ENCODE measurements around the gene RASD1.

Gene RASD1

DNA sequence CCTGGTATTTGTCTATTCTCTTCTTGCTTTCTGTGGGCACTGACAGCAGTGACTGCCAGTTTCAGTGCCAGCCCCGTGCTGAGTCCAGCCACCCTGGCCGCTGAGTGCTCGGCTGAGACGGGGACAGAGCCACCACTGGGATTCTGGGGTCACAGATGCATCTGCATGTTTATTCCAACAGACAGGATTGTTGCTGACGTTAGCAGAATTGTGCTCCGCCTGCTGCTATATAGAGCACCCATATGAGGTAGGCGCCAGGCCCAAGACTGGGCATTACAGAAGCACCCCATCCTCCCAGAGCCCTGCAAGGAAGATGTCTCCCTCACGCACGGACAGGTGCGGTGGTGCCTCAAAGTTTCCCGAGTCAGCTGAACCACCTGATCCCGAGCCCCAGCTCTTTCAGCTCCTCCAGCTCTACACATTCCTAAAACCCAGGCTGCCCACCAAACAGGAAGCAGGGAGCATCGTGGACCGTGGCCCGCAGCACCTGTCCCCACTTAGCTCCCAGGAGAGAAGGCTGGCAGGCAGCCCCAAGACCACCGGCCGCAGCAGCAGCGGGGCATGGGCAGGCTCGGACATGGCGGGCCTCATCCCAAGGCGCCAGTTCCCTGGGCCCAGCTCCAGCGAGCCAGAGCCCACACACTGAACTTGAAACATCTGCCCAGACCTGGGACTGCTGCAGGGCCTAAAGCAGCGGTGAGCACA is 44.9 kb upstream of the RASD1 start:
- ChIA-PET POLR2A (no interaction called here), CTCF (interaction anchor here (0.8 to 2.6 kb wide), 2 partner anchors 27 to 44 kb away, joined by 3 to 7 read pairs; partner anchors contain the start of gene RASD1)
- no peak overlapping the region for H3K4me3 ChIP-seq (ENCODE audit: low read depth, low read length)
- TF ChIP-seq, protein P1, sequence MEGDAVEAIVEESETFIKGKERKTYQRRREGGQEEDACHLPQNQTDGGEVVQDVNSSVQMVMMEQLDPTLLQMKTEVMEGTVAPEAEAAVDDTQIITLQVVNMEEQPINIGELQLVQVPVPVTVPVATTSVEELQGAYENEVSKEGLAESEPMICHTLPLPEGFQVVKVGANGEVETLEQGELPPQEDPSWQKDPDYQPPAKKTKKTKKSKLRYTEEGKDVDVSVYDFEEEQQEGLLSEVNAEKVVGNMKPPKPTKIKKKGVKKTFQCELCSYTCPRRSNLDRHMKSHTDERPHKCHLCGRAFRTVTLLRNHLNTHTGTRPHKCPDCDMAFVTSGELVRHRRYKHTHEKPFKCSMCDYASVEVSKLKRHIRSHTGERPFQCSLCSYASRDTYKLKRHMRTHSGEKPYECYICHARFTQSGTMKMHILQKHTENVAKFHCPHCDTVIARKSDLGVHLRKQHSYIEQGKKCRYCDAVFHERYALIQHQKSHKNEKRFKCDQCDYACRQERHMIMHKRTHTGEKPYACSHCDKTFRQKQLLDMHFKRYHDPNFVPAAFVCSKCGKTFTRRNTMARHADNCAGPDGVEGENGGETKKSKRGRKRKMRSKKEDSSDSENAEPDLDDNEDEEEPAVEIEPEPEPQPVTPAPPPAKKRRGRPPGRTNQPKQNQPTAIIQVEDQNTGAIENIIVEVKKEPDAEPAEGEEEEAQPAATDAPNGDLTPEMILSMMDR (IDR thresholded peaks at IDR 0.05; ENCODE audit: insufficient read depth, low read length, missing control alignments): no peak
- DNase-seq (ENCODE audit: low read depth, low spot score): no peak

DNA sequence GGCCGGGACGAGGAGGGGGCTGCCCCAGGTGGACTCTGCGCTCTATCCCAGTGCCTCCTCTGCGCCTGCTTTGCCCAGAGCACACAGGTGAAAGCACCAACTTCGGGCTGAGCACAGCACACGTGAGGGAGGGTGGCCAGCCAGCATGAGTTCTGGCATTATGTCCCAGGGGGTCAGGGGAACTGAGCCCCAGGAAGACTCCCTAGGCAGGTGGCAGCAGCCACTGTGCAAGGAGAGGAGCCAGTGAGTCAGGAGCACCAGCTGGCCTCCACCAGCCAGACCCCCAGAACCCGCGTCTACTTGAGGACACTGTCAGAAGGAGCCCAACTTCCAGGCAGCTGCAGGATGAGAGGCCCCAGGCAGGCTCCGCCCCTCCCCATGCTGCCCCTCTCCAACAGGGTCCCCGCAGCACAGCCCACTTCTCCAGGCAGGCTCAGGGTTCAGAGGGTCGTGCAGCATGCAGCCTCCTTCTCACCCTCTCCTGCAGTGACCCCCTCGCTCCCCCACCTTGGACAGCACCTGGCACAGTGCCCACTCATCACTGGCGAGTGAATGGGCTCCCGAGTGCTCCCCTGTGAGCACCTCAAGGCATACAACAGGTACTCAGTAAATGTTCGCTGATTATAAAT is 44.2 kb upstream of the RASD1 start:
- POLR2A ChIA-PET: no interaction called here
- TF ChIP-seq, protein P1 (IDR thresholded peaks at IDR 0.05; ENCODE audit: insufficient read depth, low read length, missing control alignments): no peak
- CTCF ChIA-PET: interaction anchor here (0.8 to 2.5 kb wide), 3 partner anchors 18 to 44 kb away, joined by 3 to 16 read pairs (median 9); partner anchors contain the start of gene RASD1
- no peak for DNase-seq (ENCODE audit: low read depth, low spot score)
- no peak overlapping the region for H3K4me3 ChIP-seq (ENCODE audit: low read depth, low read length)

DNA sequence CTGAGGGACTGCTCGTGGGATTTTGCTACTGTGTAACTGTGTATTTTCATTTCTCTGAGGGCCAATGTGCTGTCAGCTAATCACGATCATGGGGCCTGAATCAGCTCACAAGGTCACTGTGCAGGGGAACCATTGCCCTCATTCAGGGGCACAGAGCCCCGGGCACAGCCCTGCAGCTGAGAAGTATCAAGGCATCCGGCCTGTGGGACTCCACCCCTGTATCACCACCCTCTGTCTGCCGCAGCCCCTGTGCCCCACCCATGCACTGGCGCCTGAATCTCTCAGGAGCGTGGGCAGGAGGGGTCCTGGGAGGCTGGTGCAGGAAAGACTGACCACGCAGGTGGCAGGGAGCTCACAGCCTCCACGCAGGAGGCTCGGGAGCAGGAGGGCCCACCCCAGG is 43.4 kb upstream of the RASD1 start:
- DNase-seq (ENCODE audit: low read depth, low spot score): no peak
- POLR2A ChIA-PET: no interaction called here
- H3K4me3 ChIP-seq (ENCODE audit: low read depth, low read length): no peak overlapping the region
- CTCF ChIA-PET: interaction anchor here (0.6 to 2.5 kb wide), 6 partner anchors 9 to 271 kb away, joined by 3 to 16 read pairs (median 4); partner anchors contain the start of gene RASD1
- TF ChIP-seq, protein P1 (IDR thresholded peaks at IDR 0.05; ENCODE audit: insufficient read depth, low read length, missing control alignments): no peak

DNA sequence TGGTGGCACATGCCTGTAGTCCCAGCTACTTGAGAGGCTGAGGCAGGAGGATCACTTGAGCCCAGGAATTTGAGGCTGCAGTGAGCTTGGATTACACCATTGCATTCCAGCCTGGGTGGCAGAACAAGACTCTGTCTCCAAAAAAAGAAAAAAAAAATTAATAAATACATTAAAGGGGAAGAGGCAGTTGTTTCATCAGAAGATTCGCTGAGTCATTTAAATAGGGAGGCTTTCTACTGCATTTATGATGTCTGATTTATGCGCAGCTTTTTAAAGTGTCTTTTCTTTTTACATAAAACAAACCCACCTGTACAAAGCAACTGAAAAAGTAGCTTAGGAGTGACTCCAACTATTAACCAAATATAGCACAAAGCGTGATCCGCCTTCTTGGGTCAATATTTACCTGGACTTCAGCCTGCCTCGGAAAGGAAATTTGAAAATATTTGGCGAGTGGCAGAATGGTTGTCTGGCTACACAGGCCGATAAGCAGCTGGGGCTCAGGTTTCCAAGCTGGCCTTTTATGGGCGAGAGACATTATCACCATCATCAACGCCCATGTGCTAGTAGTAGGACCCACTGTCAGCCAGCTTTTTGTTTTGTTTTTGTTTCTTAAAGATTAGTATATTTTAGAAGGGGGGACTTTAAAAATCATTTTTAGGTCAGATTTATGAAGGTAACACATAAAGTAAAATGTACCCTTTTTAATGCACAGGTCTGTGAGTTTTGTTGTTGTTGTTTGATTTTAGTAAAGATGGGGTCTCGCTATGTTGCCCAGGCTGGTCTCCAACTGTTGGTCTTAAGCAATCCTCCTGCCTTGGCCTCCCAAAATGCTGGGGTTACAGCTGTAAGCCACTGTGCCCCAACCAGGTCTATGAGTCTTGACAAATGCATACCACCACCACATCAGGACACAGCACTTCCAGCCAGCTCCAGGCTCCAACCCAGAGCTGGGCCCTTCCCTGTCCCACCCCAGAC is 42.5 kb upstream of the RASD1 start:
- POLR2A ChIA-PET: no interaction called here
- TF ChIP-seq, protein P1 (IDR thresholded peaks at IDR 0.05; ENCODE audit: insufficient read depth, low read length, missing control alignments): no peak
- H3K4me3 ChIP-seq (ENCODE audit: low read depth, low read length): no peak overlapping the region
- no peak for DNase-seq (ENCODE audit: low read depth, low spot score)
- CTCF ChIA-PET: interaction anchor here (1.1 to 2.5 kb wide), 7 partner anchors 9 to 184 kb away, joined by 3 to 16 read pairs (median 4); partner anchors contain the start of gene RASD1

DNA sequence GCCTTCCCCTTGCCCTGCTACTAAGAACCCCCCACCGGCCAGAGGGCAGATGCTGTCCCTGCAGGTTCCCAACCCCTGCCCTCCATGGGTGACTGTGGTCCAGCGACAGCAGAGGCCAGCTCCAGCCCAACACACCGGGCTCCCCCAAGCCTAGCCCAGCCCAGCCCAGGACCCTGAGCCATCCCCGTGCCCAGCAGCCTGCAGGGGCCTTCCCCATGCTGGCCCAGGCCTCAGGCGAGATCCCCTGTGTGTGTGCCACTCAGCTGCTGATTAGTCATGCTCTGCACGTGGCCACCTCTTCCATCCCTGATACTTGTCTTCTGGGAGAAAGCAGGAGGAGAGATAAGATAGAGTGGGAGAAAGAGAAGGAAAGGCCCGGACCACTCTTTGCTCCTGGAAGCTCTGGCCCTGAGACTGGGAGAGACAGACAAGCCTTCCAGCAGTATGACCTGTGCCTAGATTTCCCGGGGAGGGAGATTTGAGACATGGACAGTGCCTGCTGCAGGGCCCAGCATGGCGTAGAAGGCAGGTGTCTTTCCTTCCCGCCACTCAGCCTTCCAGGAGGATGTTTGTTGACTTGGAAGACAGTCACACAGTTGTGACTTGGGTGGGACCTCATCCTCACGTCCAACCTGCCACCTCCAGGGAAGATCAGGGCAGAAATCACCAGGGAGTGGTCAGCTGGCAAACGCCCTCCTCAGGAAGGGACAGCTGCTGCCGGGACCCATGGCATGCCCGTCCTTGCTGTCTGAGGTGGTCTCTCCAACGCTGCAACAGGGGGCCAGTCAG is 41.3 kb upstream of the RASD1 start:
- H3K4me3 ChIP-seq (ENCODE audit: low read depth, low read length): no peak overlapping the region
- TF ChIP-seq, protein P1 (IDR thresholded peaks at IDR 0.05; ENCODE audit: insufficient read depth, low read length, missing control alignments): no peak
- DNase-seq (ENCODE audit: low read depth, low spot score): no peak
- ChIA-PET CTCF (interaction anchor here (1.1 to 2.5 kb wide), 4 partner anchors 10 to 182 kb away, joined by 3 to 16 read pairs (median 4); partner anchors contain the start of gene RASD1), POLR2A (no interaction called here)
